Measurements from ENCODE around the gene UBASH3A.

Gene UBASH3A

GRCh38 chr21:42403611-42404231, at the start of gene UBASH3A:
UBASH3A (plus strand) TSS chr21:42403902; CDS start chr21:42403946, 44 bp downstream.
- no peak for TF ChIP-seq CTCF (IDR thresholded peaks at IDR 0.05; ENCODE audit: low read depth, low read length)

GRCh38 chr21:42356046-42356445, 47.7 kb upstream of the UBASH3A start:
- TF ChIP-seq CTCF (IDR thresholded peaks at IDR 0.05; ENCODE audit: low read depth, low read length) = no peak
- no peak for DNase-seq (ENCODE audit: extremely low read depth, low read depth)

More at GRCh38 chr21:42403611-42404231, at the start of gene UBASH3A:
- DNase-seq (ENCODE audit: extremely low read depth, low read depth) = no peak

GRCh38 chr21:42356650-42357049, 47.1 kb upstream of the UBASH3A start:
- no peak for TF ChIP-seq CTCF (IDR thresholded peaks at IDR 0.05; ENCODE audit: low read depth, low read length)
- DNase-seq (ENCODE audit: extremely low read depth, low read depth) = no peak

GRCh38 chr21:42357307-42357706, 46.4 kb upstream of the UBASH3A start:
- DNase-seq (ENCODE audit: extremely low read depth, low read depth) = no peak

GRCh38 chr21:42358261-42358660, 45.4 kb upstream of the UBASH3A start:
- DNase-seq (ENCODE audit: extremely low read depth, low read depth) = no peak
- TF ChIP-seq CTCF (IDR thresholded peaks at IDR 0.05; ENCODE audit: low read depth, low read length) = no peak

More at GRCh38 chr21:42357307-42357706, 46.4 kb upstream of the UBASH3A start:
- no peak for TF ChIP-seq CTCF (IDR thresholded peaks at IDR 0.05; ENCODE audit: low read depth, low read length)

- DNase-seq (ENCODE audit: extremely low read depth, low read depth) = no peak
- no peak for TF ChIP-seq CTCF (IDR thresholded peaks at IDR 0.05; ENCODE audit: low read depth, low read length)
These were observed 44.8 kb upstream of the UBASH3A start for GRCh38 chr21:42358937-42359336.

- no peak for TF ChIP-seq CTCF (IDR thresholded peaks at IDR 0.05; ENCODE audit: low read depth, low read length)
- no peak for DNase-seq (ENCODE audit: extremely low read depth, low read depth)
These were observed 43.4 kb upstream of the UBASH3A start for GRCh38 chr21:42360317-42360716.

Data from AG09319 (cell line).